ENCODE results near the gene ABCA4.

DNA sequence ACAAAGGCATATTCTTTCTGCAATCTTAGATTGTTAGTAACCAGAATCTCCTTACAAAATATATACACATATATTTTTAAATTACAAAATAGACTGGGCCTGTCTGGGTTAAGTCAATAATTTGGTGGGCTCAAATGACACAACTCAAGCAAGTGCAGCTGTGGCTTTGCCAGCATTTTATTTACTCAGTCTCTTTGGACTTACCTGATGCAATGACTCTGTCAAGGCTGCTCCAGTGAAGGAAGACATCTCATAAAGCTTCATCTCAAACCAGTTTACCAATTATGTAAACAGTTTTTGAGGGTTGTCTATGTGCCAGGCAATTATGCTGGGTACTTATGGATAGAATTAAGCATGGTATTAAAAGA lies 22.8 kb upstream of the ABCA4 start:
- TF ChIP-seq, protein P1, sequence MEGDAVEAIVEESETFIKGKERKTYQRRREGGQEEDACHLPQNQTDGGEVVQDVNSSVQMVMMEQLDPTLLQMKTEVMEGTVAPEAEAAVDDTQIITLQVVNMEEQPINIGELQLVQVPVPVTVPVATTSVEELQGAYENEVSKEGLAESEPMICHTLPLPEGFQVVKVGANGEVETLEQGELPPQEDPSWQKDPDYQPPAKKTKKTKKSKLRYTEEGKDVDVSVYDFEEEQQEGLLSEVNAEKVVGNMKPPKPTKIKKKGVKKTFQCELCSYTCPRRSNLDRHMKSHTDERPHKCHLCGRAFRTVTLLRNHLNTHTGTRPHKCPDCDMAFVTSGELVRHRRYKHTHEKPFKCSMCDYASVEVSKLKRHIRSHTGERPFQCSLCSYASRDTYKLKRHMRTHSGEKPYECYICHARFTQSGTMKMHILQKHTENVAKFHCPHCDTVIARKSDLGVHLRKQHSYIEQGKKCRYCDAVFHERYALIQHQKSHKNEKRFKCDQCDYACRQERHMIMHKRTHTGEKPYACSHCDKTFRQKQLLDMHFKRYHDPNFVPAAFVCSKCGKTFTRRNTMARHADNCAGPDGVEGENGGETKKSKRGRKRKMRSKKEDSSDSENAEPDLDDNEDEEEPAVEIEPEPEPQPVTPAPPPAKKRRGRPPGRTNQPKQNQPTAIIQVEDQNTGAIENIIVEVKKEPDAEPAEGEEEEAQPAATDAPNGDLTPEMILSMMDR (IDR thresholded peaks at IDR 0.05; ENCODE audit: low read length), result no peak
- no peak for TF ChIP-seq EZH2 (optimal IDR thresholded peaks at IDR 0.05; ENCODE audit: low read depth, low read length)
- no peak for TF ChIP-seq EZH2phosphoT487 (IDR thresholded peaks at IDR 0.05; ENCODE audit: low read length)
